GM12878 (cell line): Measurements from ENCODE around the gene MRPL21. TPM values are rescaled to one million over a fixed set of nuclear protein-coding genes. Genes with fewer than 3 reads are reported as not detected.

ENCODE experiments used
- CHD2 ChIP-seq: IDR thresholded peaks from 2 replicates; pipeline ENCODE4 v1.6.1; 2011; ENCODE audit warnings: low read depth, low read length, improper control_type of control experiment, borderline replicate concordance
- FOXM1 ChIP-seq: IDR thresholded peaks from 2 replicates; pipeline ENCODE4 v1.6.1; 2012; ENCODE audit warnings: low read depth, mild to moderate bottlenecking, inconsistent platforms, low read length, moderate library complexity
- JUNB ChIP-seq: IDR thresholded peaks from 2 replicates; pipeline ENCODE4 v1.6.1; 2016; ENCODE audit warnings: antibody characterized with exemption, mild to moderate bottlenecking
- KAT2A ChIP-seq: conservative IDR thresholded peaks from 2 replicates; pipeline ENCODE4 v1.6.1; 2011; ENCODE audit warnings: low read depth, low read length; ENCODE audit not compliant: control insufficient read depth
- MTA2 ChIP-seq: fragments of 450-650 bp; IDR thresholded peaks from 2 replicates; pipeline ENCODE4 v1.6.1; 2016; ENCODE audit warnings: low read depth, mild to moderate bottlenecking, moderate library complexity
- MYB ChIP-seq: fragments of 150-350 bp; IDR thresholded peaks from 2 replicates; pipeline ENCODE4 v1.6.1; 2014; ENCODE audit warnings: mild to moderate bottlenecking, low read depth, low read length, borderline replicate concordance
- NFXL1 ChIP-seq: fragments of 450-650 bp; IDR thresholded peaks from 2 replicates; pipeline ENCODE4 v1.6.1; 2017; ENCODE audit warnings: antibody characterized with exemption, mild to moderate bottlenecking, borderline replicate concordance
- ZNF687 ChIP-seq: fragments of 450-650 bp; IDR thresholded peaks from 2 replicates; pipeline ENCODE4 v1.6.1; 2017; ENCODE audit warnings: mild to moderate bottlenecking, moderate library complexity
- polyA plus RNA-seq, 11 experiments: library from polyadenylated mRNA; depleted of rRNA in 4 of 11; unstranded in 6 of 11; stranded (reverse) in 5 of 11; fragments of >200 nt; fragmentation: Nextera tagmentation in 4 of 11; fragmentation: Illumina TruSeq in 1 of 11; extraction: Ambion mirVana in 4 of 11; extraction: Trizol in 1 of 11; gene quantifications; 1 replicate in 1 of 11; 2 replicates in 10 of 11; pipeline versions ENCODE4 v1.2.1 to v1.2.3, GENCODE V29; 2011 to 2016; ENCODE audit warnings: inconsistent platforms in 2 of 11, missing spikeins in 2 of 11, low read depth in 1 of 11
- total RNA-seq, 4 experiments: library from RNA; depleted of rRNA in 3 of 4; stranded (reverse); fragments of >200 nt in 3 of 4; fragmentation: Illumina TruSeq in 1 of 4; extraction: Trizol in 1 of 4; gene quantifications; 2 replicates each; pipeline versions ENCODE4 v1.2.1 to v1.2.3, GENCODE V29; 2013 to 2021
- TF ChIP-seq, protein P1 (sequence below), 3 experiments: IDR thresholded peaks in 2 of 3; conservative IDR thresholded peaks in 1 of 3; 2 replicates each; pipeline ENCODE4 v1.5.1; 2011; ENCODE audit warnings: low read depth in 3 of 3, low read length in 3 of 3, mild to moderate bottlenecking in 3 of 3, control low read depth in 2 of 3, moderate library complexity in 2 of 3, inconsistent platforms in 1 of 3, mixed read lengths in 1 of 3; ENCODE audit not compliant: control insufficient read depth in 2 of 3, insufficient read depth in 1 of 3; ENCODE audit errors: extremely low read depth in 1 of 3

MRPL21 gene
- total and polyA plus RNA-seq, 10 of the 15 experiments (the other 5 are each of a cell fraction or from before 2014, with no cell fraction given), result 86.6 to 283 (median 130) TPM

DNA sequence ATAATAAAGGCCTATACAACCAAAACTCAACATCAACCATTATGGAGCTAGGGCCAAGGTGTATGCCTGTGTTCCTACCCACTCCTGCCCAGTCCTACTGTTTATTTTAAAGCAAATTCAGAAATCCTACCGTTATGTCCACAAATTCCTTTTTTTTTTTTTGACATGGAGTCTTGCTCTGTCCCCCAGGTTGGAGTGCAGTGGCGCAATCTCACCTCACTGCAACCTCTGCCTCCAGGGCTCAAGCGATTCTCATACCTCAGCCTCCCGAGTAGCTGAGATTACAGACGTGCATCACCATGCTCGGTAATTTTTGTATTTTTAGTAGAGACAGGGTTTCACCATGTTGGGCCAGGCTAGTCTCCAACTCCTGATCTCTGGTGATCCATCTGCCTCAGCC lies 58.8 kb downstream of the MRPL21 start (continued):
- no peak for TF ChIP-seq ZNF687
- TF ChIP-seq, protein P1, sequence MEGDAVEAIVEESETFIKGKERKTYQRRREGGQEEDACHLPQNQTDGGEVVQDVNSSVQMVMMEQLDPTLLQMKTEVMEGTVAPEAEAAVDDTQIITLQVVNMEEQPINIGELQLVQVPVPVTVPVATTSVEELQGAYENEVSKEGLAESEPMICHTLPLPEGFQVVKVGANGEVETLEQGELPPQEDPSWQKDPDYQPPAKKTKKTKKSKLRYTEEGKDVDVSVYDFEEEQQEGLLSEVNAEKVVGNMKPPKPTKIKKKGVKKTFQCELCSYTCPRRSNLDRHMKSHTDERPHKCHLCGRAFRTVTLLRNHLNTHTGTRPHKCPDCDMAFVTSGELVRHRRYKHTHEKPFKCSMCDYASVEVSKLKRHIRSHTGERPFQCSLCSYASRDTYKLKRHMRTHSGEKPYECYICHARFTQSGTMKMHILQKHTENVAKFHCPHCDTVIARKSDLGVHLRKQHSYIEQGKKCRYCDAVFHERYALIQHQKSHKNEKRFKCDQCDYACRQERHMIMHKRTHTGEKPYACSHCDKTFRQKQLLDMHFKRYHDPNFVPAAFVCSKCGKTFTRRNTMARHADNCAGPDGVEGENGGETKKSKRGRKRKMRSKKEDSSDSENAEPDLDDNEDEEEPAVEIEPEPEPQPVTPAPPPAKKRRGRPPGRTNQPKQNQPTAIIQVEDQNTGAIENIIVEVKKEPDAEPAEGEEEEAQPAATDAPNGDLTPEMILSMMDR (IDR thresholded peaks at IDR 0.05 in 2 of 3, conservative IDR thresholded peaks at IDR 0.05 in 1 of 3; ENCODE audit: control insufficient read depth in 2 of 3, extremely low read depth in 1 of 3, insufficient read depth in 1 of 3, low read depth in 3 of 3, low read length in 3 of 3), result no peak
- no peak for TF ChIP-seq JUNB
- TF ChIP-seq NFXL1, result no peak
- TF ChIP-seq FOXM1, result no peak
- TF ChIP-seq KAT2A, result no peak
- no peak for TF ChIP-seq MTA2
- no peak for TF ChIP-seq MYB
- no peak for TF ChIP-seq CHD2
